ENCODE data around the gene FBXL19. TPM values are rescaled to one million over a fixed set of nuclear protein-coding genes. Genes with fewer than 3 reads are reported as not detected.

FBXL19 gene
- total and polyA plus RNA-seq, 4 donors, result 0.31 to 4.8 (median 2.7) TPM

DNA sequence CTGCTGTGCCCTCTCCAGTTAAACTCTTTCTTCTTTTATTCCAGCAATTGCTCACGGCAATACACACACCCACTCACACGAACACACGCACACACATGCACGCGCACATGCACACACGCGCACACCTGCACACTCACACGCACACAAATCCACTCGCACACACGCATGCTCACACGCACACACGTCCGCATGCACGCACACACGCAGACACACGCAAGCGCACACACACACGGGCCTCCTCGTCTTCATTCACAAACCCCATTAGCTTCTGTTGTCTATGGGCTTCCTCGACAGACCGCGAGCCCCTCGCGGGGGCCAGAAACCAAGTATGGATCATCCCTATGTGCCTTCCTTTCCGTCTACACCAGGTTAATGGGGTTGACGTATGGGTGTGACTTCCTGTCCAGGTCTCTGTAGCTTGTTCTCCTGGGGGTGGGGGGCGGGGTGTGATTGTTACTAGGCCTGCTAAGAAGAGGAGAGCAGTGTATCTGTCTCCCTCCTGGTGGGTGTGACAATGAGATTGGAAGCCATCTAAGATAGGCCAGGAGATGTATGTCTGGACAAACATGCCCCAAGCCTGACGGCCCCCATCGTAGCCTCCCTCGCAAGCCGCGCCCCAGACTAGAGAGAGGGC, 27.6 kb upstream of the FBXL19 start:
- Histone ChIP-seq H3K27me3 (ENCODE audit: control insufficient read depth in 4 of 4, insufficient read depth in 4 of 4, low read length in 3 of 4) (no peaks in the 10 kb centered on the region), H3K9me3 (ENCODE audit: control insufficient read depth in 4 of 4, low read length in 3 of 4) (no peaks in the 10 kb centered on the region), H3K9ac (ENCODE audit: low read depth in 1 of 2, low read length in 2 of 2) (no peak overlapping the region), H3K36me3 (ENCODE audit: control insufficient read depth in 4 of 4, insufficient read depth in 3 of 4, low read depth in 1 of 4, low read length in 3 of 4) (no peaks in the 10 kb centered on the region), H3K27ac (ENCODE audit: low read depth in 1 of 2, low read length in 2 of 2) (peak overlapping the region; percentile 94), H3K4me1 (ENCODE audit: control insufficient read depth in 4 of 4, insufficient read depth in 4 of 4, low read length in 3 of 4) (peaks cover 9 to 28% (median 24%) of the 10 kb centered on the region in 4 donors), H3K4me3 (ENCODE audit: low read depth in 1 of 3, low read length in 3 of 3) (no peak overlapping the region)
- no peak for DNase-seq (ENCODE audit: low spot score)
- TF ChIP-seq, protein P1, sequence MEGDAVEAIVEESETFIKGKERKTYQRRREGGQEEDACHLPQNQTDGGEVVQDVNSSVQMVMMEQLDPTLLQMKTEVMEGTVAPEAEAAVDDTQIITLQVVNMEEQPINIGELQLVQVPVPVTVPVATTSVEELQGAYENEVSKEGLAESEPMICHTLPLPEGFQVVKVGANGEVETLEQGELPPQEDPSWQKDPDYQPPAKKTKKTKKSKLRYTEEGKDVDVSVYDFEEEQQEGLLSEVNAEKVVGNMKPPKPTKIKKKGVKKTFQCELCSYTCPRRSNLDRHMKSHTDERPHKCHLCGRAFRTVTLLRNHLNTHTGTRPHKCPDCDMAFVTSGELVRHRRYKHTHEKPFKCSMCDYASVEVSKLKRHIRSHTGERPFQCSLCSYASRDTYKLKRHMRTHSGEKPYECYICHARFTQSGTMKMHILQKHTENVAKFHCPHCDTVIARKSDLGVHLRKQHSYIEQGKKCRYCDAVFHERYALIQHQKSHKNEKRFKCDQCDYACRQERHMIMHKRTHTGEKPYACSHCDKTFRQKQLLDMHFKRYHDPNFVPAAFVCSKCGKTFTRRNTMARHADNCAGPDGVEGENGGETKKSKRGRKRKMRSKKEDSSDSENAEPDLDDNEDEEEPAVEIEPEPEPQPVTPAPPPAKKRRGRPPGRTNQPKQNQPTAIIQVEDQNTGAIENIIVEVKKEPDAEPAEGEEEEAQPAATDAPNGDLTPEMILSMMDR (IDR thresholded peaks at IDR 0.05; ENCODE audit: low read depth, low read length, missing input control), result no peak
- TF ChIP-seq FOXA1 (IDR thresholded peaks at IDR 0.05), result no peak
- no peak for TF ChIP-seq EGR1 (IDR thresholded peaks at IDR 0.05; ENCODE audit: low read depth in 2 of 2)
- TF ChIP-seq JUND (IDR thresholded peaks at IDR 0.05), result no peak
- no peak for TF ChIP-seq HNF4G (IDR thresholded peaks at IDR 0.05)
- TF ChIP-seq, protein P2, sequence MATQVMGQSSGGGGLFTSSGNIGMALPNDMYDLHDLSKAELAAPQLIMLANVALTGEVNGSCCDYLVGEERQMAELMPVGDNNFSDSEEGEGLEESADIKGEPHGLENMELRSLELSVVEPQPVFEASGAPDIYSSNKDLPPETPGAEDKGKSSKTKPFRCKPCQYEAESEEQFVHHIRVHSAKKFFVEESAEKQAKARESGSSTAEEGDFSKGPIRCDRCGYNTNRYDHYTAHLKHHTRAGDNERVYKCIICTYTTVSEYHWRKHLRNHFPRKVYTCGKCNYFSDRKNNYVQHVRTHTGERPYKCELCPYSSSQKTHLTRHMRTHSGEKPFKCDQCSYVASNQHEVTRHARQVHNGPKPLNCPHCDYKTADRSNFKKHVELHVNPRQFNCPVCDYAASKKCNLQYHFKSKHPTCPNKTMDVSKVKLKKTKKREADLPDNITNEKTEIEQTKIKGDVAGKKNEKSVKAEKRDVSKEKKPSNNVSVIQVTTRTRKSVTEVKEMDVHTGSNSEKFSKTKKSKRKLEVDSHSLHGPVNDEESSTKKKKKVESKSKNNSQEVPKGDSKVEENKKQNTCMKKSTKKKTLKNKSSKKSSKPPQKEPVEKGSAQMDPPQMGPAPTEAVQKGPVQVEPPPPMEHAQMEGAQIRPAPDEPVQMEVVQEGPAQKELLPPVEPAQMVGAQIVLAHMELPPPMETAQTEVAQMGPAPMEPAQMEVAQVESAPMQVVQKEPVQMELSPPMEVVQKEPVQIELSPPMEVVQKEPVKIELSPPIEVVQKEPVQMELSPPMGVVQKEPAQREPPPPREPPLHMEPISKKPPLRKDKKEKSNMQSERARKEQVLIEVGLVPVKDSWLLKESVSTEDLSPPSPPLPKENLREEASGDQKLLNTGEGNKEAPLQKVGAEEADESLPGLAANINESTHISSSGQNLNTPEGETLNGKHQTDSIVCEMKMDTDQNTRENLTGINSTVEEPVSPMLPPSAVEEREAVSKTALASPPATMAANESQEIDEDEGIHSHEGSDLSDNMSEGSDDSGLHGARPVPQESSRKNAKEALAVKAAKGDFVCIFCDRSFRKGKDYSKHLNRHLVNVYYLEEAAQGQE (IDR thresholded peaks at IDR 0.05), result no peak
- 85% methylated on average over 32 of the region's 32 CpGs for WGBS

DNA sequence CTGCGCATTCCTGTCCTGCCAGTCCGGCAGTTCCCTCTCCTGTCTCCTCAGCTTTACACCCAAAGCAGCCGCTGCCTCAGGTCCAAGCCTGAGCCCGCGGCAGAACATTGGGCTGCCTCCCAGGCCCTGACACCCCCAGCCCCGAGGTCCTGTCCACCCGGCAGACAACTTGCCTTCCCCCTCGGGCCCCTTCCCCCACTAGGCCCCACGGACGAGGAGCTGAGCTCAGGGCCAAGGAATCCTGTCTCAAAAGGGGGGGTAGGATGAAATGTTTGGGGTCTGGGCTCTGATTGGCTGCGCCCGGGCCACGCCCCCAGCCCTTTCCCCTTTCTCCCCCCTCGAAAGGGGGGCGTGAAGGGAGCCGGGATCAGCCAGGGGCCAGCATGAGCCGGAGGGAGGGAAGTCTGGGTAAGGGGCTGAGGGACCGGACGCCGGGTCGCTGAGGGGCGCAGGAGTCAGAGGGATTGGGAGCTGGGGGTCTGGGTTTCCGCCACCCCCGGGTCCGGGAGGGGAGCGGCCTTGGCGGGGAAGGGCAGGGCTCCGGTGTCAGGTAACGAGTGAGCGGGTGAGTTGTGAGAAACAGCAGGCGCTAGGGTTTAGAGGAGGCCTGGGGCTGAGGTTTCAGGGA, 27.0 kb upstream of the FBXL19 start, which contains the start of gene CTF1:
Gene CTF1 (plus strand): TSS at position 354 of the 628 bp plus-strand sequence. CDS start 30 bp downstream, at position 384.
- H3K27ac ChIP-seq (ENCODE audit: low read depth in 1 of 2, low read length in 2 of 2), result peak within 1 kb of the TSS; percentile 94
- no peak for TF ChIP-seq RAD21 (IDR thresholded peaks at IDR 0.05)
- TF ChIP-seq NR2F2 (IDR thresholded peaks at IDR 0.05), result peak; percentile 19
- TF ChIP-seq, protein P2 (IDR thresholded peaks at IDR 0.05), result no peak
- TF ChIP-seq FOXA2 (IDR thresholded peaks at IDR 0.05), result no peak
- TF ChIP-seq RXRA (IDR thresholded peaks at IDR 0.05), result peak in 1 of 2 donors; percentile 33
- H3K9ac ChIP-seq (ENCODE audit: low read depth in 1 of 2, low read length in 2 of 2), result peak within 1 kb of the TSS; percentile 24 to 69
- 29% methylated on average over 31 of the region's 31 CpGs for WGBS
- H3K36me3 ChIP-seq (ENCODE audit: control insufficient read depth in 4 of 4, insufficient read depth in 3 of 4, low read depth in 1 of 4, low read length in 3 of 4), result no peaks in the 10 kb centered on the region
- H3K27me3 ChIP-seq (ENCODE audit: control insufficient read depth in 4 of 4, insufficient read depth in 4 of 4, low read length in 3 of 4), result no peaks in the 10 kb centered on the region
- no peaks in the 10 kb centered on the region for H3K9me3 ChIP-seq (ENCODE audit: control insufficient read depth in 4 of 4, low read length in 3 of 4)
- H3K4me1 ChIP-seq (ENCODE audit: control insufficient read depth in 4 of 4, insufficient read depth in 4 of 4, low read length in 3 of 4), result peaks cover 9 to 33% (median 25%) of the 10 kb centered on the region in 4 donors
- peak; percentile 50 for DNase-seq (ENCODE audit: low spot score)
- H3K4me3 ChIP-seq (ENCODE audit: low read depth in 1 of 3, low read length in 3 of 3), result peak within 1 kb of the TSS; percentile 37 to 58 (median 51)
